H1 (cell line): Measurements from ENCODE around the gene RNF111. TPM values are rescaled to one million over a fixed set of nuclear protein-coding genes. Genes with fewer than 3 reads are reported as not detected.

ENCODE experiments used
- SUZ12 ChIP-seq: fragments of 200-600 bp; sonication (generic); IDR thresholded peaks from 2 replicates; pipeline ENCODE4 v1.6.1; 2012; ENCODE audit warnings: mild to moderate bottlenecking, inconsistent platforms, low read length, moderate library complexity, mixed read lengths
- polyA plus RNA-seq, 7 experiments: library from polyadenylated mRNA; depleted of rRNA in 3 of 7; stranded (reverse) in 5 of 7; unstranded in 2 of 7; fragments of >200 nt in 5 of 7; fragments of 200-250 nt in 2 of 7; gene quantifications; 1 replicate in 5 of 7; 2 replicates in 1 of 7; 4 replicates in 1 of 7; pipeline versions ENCODE4 v1.2.1 to v1.2.3, GENCODE V29; 2011 to 2013; ENCODE audit warnings: missing spikeins in 2 of 7, mixed read lengths in 2 of 7
- total RNA-seq: library from RNA; stranded (reverse); fragmentation: NEBNext Ultra II Directional; extraction: Animal tissue kit (Norgen Biotek cat#: 25700); gene quantifications from 2 replicates; pipeline ENCODE4 v1.2.1, GENCODE V29; 2021

RNF111 gene
- total and polyA plus RNA-seq, 2 of the 8 experiments (the other 6 are each of a cell fraction or from before 2014, with no cell fraction given), result 18.5 to 26.6 TPM

- no peak for TF ChIP-seq SUZ12
Observed at GRCh38 chr15:58994906-58995453, 7.5 kb downstream of the RNF111 start (continued).
